Measurements from ENCODE around the gene PTEN.

The PTEN gene

DNA sequence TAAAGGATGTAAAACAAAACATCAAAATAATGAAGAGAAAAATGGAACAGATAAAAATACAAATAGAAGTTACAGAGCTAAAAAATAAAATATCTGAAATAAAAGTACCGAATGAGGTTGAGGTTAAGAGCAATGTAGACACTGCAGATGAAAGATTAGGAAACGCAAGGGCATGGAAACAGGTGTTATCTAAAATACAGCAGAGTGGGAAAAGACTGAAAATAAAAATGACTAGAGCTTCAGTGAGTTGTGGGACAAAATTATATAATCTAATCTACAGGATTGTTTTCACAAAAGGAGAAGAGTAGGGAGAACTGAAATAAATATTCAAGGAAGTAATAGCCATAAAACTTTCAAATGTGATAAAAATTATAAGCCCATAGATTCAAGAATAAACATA is 123.8 kb downstream of the PTEN start:
- DNase-seq: no peak

DNA sequence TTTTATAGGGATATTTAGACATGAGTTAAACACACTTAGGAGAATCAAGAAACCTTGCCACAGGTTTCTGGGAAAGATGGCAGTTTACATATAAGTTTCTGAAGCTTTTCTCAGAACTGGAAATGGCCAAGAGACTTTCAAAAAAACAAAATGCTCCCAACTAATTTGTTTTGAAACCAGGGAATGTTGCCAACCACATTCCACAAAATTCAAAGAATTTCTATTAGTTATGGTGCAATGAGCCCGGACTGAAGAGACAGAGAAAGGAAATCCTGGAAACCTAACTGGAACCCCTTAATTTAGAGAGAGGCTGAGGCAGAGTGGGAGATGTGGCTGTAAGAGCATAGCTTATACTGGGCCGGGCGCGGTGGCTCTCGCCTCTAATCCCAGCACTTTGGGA is 128.5 kb downstream of the PTEN start:
- DNase-seq: no peak

- no peak for DNase-seq
These were observed 141.0 kb downstream of the PTEN start for GRCh38 chr10:88004451-88004850.

DNA sequence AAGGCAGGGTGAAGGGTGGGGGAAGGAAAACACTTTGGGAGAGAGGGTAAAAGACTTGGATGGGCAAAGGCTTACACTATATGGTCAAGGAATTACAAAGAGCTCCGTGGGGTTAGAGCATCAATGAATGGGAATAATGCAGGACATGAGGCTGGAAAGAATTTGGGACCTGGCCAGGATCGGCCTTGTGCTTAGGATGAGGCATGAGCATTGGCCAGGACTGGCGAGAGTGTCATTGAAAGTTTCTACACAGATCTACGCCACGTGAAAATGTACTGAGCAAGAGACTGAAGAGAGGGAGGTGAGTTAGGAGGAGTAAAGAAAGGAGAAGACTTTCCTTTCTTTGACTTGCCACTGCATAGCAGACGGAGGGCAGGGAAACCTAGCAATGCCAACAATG is 142.8 kb downstream of the PTEN start:
- DNase-seq: no peak

GRCh38 chr10:88008866-88009470 is 145.5 kb downstream of the PTEN start:
- DNase-seq: no peak

- DNase-seq: no peak
These were observed 149.2 kb downstream of the PTEN start for GRCh38 chr10:88012641-88013040.

DNA sequence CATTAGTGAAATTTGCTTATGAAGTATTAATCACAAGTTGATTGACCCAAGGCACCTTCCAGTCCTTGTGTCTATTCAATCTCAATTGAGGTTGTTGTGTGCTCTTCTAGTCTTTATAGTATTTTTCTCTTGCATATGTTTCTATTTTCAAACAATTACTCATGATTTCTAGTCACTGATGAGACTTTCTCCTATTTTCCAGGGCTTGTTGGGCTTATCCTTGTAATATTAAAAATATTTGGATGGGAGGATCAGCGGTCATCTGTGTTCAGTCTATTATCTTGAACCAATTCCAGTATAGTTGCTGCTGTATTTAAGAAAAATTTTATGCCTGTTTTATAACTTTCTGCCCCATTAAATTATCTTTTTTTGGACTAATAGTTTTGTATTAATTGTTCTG is 154.4 kb downstream of the PTEN start:
- DNase-seq: no peak

GRCh38 chr10:88019753-88020152 is 156.3 kb downstream of the PTEN start:
- DNase-seq: no peak
